HG03280 (cell line): ENCODE data around the gene PLEKHS1.

Source experiments
- ATAC-seq: cut with Tn5 transposase; IDR thresholded peaks from one replicate; pipeline ENCODE4 v1.9.1; 2021; ENCODE audit warnings: mild to moderate bottlenecking, moderate library complexity; ENCODE audit not compliant: unreplicated experiment

The PLEKHS1 gene

DNA sequence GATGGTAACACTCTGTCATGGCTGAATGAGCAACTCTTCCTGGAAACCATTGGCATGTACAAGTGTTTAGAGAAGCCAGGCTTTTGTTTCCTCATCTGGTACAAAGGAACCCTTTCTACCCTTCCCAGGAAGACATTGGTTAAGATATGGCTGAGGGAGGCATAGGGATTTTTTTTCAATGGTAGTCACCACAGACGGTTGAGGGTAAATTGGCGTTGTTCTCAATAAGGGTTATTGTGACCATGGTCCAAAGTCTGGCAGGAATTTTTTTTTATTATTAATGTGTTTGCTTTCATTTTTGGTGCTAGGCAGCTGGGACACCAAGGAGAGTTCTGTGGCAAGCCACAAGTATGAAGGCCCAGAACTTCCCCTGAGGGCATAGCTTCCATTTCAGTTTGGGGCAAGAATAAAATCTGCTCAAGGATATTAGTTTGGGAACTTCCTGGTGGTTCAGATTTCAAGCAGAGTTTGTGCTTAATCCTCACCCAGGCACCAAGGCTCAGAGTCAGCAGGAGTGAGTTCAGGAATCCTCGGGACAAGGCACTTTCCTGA is at the start of gene PLEKHS1:
Gene PLEKHS1, plus strand, starts transcription at position 502 of the 552 bp plus-strand sequence. CDS start 3,596 bp downstream, outside the sequence.
- ATAC-seq, result no peak

DNA sequence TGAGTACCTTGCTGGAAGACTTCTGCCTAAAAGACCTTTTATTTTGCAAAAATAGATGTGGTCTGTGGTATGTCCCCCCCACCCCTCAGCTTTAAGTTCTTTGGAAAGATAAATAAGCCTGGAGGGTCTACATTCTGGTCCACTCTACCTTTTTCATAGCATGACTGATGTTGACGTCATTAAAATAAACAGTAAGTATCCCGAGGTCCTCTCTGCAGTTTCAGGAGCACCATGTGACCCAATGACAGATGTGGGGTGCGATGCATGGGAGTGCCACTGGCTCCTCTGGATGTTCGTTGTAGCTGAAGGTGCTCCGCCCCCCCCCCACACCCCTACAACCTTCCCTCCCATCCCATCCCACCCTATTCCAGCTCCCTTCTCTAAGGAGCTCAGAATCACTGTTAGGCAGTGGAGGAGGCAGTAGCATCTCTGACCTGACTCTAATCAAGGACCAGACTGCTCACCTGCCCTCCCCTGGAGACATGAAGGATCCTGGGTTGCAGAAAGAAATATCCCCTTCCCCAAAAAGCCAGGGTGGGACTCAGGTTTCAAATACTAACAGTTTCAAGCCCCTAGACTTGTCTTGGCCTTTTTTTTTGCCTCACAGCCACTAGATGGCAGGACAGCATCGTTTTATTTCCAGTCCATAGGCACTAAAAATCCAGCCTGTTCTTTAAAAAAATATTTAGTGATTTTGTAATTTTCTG is 46.7 kb upstream of the PLEKHS1 start:
- no peak for ATAC-seq

DNA sequence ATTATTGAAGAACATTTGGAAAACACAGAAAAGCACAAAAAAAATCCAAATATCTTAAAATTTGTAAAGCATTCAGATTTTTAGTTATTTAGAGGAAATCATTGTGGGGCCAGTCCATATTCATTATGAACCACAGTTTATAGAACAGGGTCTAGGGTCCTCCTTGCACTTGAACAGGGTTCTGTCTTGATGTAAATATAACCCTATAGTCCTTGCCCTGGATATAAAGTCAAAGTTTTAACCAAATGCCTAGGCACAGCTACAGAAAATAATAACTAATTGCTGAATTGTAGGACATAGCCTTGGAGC is 46.2 kb upstream of the PLEKHS1 start:
- no peak for ATAC-seq

DNA sequence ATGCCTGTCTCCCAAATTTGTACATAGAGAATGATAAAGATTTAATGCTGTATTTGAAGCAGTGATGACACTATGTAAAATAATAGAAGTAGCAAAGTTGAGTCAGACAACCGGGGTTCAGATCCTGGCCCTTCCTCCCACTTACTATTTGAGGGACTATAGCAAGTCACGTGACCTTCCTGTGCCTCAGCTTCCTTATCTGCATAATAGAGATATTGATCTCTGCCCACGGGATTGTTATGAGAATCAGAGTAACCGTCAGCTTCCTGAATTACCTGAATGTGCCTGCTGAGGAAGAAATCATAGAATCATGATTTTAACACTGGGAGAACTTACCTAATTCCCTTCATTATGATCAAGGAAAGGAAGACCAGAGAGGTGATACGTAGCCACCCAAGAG is 44.9 kb upstream of the PLEKHS1 start:
- no peak for ATAC-seq

DNA sequence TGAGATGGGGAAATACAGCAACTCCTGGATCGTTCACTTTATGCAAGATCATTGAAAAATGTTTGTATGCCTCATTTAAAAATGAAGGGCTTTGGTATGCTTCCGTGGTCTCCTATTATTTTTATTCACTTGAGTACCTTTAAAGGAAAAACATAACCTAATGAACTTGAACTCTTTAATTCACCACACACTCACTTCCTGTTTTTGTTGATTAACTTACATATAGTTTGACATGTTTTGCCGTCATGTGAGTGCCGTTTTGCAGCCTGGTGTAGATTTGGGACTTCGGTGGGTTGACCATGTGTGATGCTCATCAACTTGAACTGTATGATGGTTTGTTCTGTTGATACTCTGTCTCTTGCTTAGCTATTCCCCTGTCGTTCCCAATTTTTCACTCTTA is 42.8 kb upstream of the PLEKHS1 start:
- no peak for ATAC-seq

DNA sequence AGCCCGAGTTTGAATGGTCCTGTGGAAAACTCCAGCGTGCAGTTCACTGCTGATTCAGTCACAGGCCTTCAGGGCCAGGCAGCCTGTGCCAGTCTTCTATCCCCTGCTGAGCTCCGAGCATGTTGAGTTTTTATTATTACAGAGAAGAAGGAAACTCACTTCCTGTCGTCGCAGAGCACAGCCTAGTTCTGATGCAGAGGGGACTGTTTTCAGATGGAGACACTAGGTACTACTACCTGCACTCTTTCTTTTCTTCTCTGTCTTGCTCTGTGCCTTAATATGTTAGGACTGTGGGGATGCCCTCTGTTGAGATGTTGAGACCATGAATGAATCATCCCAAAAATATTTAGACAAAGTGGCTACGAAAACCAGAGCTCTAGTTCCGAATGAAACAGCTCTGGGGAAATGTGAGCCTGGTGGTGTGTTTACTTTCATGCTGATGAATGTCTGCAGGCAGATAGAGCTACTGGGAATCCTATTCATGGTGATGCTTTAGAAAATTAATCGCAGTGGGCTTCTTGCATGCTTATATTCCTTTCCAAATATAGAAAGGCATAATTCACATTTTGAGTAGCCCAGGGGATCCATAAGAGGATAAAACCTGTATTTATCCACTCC is 42.2 kb upstream of the PLEKHS1 start:
- ATAC-seq, result no peak

DNA sequence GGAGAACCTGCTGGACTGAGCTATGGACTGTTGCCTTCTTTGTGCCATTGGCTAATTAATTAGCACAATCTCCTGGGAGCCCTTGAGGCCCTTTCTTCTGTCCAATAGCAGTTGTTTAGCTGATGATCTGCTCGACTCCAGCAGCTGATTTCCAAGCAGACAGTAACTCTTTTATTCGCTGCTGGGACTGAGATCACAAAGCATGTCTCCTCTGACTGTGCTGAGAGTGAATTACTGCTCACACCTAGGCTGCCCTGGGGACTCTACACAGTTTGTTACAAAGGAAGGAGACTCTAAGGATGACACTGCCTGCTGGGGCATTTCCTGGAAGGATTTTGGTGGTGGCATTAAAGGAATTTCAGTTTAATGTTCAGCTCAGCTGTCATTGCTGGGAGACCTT is 40.3 kb upstream of the PLEKHS1 start:
- no peak for ATAC-seq

DNA sequence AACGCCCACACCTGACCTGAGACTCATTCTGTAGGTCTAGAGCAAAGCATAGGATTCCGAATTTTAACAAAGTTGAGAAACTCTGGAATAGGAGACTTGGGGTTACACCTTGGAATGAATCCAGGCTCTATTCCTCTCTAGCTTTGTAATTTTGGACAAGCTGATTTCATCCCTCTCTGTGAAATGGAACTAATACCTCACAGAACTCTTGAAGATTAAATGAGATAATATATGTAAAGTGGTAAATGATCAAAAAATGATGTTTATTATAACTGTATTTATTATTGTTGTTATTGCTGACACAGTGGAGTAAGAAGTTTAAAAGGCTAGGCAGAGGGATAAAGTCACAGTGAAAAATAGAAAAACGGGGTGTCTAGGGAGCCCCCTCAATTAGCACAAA is 39.5 kb upstream of the PLEKHS1 start:
- no peak for ATAC-seq

DNA sequence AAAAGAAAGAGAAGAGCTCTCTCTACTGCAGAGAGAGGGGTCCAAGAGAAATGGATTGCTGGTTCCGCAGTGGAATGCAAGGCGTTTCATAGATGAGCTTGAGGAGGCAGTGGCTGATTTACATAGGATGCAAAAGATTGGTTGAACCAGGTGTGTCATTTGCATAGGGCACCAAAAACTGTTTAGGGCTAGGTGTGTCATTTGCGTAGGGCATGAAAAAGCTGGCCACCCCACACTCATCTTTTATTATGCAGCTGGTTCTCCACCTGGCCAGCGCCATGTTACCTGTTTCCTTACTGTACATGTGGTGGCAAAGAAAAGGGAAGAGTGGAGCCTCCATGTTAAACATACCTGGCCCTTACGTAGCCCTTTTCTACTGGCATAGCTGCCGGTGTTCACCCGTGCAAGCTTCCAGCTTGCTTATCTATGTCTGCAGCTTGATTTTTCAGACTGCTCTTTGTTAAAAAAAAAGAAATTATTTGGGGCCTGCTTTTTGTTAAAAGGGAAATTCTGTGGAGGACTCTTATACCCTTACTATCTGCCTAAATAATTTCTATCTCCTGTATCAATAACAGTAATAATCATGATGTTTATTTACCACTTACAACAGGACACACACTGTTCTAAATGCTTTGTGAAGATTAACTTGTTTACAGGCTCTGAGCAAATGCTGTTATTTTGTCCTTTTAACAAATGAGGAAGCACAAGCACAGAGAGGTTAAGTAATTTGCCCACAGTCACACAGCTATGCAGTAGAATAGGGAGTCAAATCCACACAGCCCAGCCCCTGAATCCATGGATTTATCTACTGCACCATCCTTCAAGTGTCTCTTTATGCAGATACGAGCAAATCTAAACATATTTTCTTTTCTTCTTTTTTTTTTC is 38.5 kb upstream of the PLEKHS1 start:
- no peak for ATAC-seq

DNA sequence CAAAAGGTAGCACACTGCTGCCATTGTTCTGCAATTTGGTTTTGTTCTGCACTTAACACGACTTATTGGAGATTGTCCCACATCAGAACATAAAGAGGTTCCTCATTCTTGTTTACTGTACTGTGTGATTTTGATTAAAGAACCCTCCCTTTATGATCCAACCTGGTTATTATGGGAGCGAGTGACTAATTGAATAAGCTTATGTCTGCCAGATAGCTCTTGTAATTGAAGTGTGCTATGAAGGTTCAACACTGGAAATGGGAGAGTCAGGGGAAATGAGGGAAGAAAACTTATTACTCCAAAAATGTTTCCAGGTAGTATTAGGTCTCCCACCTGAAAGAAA is 37.9 kb upstream of the PLEKHS1 start:
- ATAC-seq, result no peak

DNA sequence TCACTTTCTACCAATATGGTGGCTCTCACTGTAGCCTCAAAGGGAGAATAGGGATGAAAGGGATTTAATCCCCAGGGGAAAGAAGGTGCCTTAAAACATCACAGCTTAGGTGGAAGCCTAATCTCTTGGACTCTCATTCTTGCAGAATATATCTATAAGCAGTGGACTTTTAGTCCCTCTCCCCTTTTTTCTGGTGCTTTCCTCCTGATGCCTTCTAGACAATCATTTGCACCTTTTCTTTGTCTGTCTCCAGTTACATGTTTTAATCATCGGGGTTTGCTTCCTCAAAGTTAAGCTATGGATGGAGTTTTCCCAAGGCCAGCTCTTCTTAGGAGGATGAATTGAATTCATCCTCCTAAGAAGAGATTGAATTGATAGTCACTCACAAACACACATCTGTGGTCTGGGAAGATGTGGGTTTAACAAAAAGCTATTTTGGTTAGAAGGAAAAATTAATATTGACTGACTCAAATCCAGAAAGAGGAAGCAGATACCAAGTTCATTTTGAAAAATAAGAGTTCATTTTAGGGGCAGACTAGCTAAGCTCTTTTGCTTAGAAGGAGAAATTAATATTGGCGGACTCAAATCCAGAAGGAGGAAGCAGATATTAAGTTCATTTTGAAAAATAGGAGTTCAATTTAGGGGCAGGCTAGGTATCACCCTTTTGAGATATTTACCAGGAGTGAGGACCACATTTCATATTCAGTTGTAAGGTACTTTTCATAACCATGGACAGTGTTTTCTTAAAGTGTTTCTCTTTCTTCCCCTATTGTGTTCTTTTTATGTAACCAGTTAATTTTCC is 35.2 kb upstream of the PLEKHS1 start:
- no peak for ATAC-seq

DNA sequence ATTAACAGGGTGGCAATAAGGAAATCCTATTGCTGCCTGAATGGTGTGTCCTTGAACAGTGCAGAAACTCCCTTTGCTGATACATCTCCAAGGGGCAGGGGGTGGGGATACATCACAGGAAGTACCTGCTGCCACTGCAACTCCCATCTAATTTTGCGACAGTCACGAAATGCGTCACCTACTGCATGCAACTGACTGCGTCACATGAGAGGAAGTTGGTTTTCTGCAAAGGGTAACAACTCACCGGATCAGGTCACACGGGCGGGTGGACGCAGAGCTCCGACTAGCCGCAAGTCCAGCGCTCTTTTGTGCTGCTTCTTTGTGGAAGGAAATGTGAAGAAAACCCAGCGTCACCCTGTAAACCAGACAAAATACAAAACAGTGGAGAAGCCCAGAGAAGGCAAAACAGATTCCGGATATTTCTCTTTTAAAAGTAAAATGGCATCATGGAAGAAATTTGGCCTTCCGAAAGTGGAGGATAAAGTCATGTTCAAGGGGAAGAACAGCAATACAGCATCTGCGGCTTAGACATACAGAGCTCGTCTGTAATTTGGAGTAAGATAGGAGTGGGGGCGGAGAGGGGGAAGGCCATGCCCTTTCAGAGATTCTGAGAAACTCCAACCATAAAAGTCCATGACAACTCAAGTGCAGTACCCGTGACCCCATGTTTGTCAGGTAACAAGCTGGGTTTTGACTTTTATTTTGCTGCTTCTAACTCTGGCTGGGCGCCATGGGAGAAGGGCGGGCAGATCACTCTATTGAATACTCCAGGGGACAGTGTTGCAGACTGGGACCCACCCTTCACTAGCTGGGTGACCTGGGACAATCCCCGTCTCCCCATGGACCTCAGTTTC is 32.3 kb upstream of the PLEKHS1 start:
- ATAC-seq, result no peak

DNA sequence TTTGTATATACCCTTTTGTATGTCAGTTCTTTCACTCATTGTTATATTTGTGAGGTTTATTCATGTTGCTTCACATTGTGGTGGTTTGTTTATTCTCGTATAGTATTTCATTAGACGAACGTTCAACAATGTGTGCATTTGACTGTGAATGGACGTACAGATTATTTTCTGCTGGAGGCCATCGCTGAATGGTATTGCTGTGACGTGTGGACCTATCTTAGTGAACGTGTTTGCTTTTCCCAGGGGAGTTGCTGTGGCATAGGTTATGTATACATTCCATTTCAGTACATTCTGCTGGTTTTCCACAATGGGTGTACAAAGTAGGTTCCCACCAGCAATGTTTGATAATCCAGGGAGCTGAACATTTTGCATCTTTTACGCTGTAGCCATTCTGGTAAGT is 31.1 kb upstream of the PLEKHS1 start:
- no peak for ATAC-seq

DNA sequence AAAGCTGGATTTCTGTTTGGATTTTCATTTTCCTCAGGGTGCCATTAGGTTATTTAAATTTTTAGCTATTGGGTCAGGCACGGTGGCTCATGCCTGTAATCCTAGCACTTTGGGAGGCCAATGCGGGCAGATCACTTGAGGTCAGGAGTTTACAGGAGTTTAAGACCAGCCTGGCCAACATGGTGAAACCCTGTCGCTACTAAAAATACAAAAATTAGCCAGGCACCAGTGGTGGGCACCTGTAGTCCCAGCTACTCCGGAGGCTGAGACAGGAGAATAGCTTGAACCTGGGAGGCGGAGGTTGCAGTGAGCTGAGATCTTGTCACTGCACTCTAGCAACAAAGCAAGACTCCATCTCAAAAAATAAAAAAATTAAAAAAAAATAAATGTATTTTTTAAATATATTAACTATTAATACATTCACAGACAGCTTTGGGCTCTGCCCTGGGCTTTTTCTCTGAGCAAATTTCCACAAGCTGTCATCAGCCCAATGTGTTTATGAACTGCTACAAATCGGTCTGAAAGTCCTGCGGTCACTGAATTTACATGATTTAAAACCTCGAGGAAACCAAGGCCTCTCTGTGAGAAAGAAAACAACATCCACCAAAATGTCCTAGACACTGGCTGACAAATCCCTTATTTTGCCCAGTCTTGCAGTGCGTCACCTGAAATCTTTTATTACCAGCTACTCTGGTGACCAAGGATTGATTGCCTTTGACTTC is 19.2 kb upstream of the PLEKHS1 start:
- peak; percentile 71 for ATAC-seq

DNA sequence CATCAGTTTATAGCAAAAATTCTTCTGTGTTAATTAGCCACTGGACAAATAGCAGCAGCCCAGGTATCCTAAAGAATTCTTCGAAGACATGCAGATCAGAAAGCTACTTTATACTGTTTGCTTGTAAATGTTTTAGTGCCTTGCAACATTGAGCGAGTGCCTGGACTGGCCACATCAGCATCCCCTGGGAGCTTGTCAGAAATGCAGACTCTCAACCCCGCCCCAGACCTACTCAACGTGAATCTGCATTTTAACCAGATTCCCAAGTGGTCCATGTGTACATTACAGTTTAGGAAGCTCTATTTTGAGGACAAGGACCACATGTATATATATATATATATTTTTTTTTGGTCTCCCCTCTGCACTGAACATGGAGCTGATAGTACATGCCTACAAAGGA is 18.5 kb upstream of the PLEKHS1 start:
- no peak for ATAC-seq

DNA sequence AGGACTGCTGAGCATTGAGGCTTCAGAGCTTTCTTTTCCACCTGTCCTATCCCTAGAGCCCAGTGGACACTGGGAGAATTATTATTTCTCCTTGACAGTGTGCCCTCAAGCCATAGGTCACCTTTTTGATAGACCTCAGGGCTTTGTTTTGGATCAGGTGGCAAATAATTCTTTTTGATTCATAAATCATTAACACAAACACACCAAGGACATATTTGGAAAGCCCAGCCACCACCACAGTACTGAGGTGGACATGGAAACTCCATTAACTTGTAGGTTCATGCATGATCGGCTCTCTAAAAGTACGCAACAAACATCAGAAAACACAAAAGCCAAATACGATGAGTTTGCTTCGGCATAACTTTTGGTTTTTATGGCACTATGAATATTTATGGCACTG is 17.8 kb upstream of the PLEKHS1 start:
- ATAC-seq, result no peak

DNA sequence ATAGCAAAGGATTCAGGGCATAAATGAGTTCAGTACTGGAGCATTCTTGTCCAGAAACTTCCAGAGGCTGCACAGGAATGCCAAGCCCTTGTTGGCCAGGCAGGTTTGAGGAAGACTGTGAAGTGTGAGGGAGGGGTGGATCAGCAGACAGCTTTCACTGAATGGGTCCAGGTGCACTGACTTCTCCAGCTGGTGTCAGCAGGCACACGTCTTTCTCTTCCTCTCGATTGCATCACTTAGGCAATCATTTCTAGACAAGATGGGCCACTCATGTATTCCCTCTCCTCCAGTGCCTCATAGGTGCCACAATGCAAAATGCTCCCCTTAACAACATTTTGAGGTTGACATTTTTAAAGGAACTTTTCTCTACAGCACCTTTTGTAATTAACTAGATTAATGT is 15.6 kb upstream of the PLEKHS1 start:
- ATAC-seq, result peak; percentile 47

DNA sequence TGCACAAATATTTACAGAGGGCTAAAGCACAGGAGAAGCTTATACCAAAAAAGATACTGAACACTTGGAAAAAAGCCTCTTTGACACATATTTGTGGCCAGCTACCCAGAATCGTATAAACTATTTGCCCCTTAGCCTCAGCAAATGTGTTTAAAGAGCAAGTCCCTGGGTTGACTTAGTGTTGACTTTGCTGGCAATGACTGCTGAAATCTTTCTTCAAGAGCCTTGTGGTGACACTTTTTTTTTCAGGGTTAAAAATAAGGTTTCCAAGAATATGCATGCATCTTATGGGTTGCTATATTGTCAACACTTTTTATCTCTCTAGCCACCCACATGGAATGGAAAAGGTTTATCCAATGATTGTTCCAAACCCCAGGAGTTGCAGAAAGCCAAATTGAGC is 14.9 kb upstream of the PLEKHS1 start:
- ATAC-seq, result no peak

DNA sequence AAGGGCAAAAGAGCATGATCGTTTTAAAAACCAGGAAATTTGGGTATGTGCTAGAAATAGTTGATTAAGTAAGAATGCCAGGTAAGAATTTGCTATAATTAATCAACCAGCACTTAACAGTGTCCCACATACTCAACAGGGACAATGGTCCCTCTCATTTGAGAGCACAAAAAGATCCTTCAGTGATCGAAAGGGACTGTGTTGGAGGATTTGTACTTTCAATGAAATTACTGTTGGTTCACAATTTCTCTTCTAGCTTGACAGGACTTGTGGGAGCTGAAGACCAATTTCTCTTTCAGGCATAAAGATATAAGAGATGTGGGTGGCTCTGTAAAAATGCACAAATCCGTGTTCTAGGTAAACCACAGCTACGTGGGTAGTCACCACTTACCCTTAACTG is 12.5 kb upstream of the PLEKHS1 start:
- no peak for ATAC-seq
